ENCODE data around the gene AMN.
"Not testable (repeated sequence)": the region's sequence is repeated elsewhere in the genome, so short reads cannot be mapped to it uniquely, and the experiment has no call there.

The AMN gene

GRCh38 chr14:102922490-102923200 lies at the start of gene AMN:
TSS of gene AMN (plus strand) at chr14:102922663. CDS start at chr14:102922689, 26 bp downstream.
- no peak for FAIRE-seq
- no peak for DNase-seq (ENCODE audit: low spot score)

DNA sequence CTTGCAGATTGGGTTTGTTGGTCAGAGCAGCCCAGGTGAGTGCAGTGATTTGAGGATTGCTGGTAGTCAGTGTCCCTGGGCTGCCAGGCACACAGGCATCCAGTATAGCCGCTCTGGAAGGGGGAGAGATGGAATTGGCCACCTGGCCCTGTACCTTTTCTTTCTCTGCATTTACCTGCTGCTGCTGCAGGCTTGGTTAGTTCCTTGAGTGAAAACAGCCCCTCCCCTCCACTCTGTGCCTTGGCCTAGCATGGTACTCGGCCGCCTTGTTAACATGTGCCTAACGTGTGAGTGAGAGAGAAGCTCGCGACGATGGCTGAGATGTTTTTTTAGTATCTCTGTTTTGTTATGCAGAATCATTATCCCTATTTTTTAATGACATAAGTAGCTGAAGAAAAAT lies 49.3 kb upstream of the AMN start:
- no peak for DNase-seq (ENCODE audit: low spot score)
- FAIRE-seq: no peak

- FAIRE-seq: no peak
- DNase-seq (ENCODE audit: low spot score): no peak
These were observed 48.9 kb upstream of the AMN start for GRCh38 chr14:102873546-102874061.

DNA sequence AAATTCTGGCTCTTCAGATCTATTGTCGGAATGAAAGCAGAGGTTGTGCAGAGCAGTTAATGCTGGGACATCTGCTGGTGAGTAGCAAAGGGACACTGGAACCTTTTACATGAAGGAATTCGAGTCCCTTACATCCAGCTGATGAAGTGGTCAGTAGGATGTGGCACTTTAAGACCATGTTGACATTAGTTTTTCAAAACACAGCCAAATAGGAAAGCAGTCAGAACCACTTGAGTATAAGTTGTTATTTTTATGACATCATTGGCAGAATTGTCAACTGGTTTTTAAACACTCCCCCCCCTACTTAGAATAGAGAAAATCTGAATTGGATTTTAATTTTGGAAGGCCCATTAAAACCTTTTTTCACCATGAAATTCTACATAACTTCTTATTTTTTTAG lies 46.8 kb upstream of the AMN start:
- DNase-seq (ENCODE audit: low spot score) (no peak), FAIRE-seq (no peak)

- not testable (repeated sequence) for FAIRE-seq; DNase-seq (ENCODE audit: low spot score)
These were observed 45.0 kb upstream of the AMN start for GRCh38 chr14:102877511-102877910.

DNA sequence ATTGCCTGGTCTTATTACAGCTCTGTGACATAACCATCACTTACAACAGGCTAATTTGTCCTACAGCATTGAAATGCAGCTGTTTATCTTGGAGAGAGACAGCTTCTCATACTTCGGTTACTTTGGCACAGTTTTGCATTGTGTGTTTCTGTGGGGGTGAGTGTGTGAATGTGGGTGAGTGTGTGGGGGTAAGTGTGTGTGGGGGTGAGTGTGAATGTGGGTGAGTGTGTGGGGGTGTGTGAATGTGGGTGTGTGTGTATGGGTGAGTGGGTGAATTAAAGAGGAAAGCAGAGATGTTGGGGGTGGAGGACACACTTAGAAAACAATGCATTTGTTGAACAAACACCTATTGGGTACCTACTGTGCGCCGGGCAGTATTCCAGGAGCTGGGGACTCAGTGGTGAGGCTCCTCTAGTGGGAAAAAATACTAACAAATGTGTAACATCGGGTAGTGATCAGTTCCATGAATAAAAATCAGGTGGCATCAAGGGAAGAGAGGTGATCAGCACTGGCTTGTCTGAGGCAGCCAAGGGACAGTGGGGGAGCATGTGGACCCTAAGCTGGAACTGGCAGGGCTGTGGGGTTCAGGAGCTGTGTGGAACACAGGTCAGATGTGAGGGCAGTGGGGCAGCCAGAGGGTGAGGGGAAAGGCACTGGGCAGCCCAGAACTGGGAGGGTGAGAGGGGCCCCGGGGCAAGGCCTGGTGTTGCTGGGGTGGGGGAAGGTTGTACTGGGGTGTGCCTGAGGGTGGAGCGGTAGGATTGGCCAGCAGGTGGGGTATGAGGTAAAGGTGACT lies 44.1 kb upstream of the AMN start:
- no peak for FAIRE-seq

DNA sequence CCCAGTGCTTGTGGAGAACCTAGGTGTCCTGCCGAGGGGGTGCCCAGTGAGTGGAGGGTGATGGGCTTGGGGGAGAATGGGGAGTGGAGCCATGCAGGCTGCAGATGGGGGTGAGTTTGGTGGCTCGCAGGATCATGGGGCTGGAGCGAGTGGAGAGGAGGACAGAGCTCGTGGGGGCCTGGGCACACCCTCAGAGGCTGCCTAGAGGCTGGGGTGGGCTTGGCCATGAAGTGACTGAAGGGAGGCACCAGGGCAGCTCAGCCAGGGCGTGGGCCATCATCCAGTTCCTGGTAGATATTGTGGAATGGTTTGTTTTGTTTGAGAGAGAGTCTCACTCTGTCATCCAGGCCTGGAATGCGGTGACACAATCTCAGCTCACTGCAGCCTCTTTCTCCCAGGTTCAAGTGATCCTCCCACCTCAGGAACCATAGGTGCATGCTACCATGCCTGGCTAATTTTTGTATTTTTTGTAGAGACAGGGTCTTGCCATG lies 43.4 kb upstream of the AMN start:
- DNase-seq (ENCODE audit: low spot score) (no peak), FAIRE-seq (no peak)

More for the DNA sequence above, 44.1 kb upstream of the AMN start:
- no peak for DNase-seq (ENCODE audit: low spot score)

DNA sequence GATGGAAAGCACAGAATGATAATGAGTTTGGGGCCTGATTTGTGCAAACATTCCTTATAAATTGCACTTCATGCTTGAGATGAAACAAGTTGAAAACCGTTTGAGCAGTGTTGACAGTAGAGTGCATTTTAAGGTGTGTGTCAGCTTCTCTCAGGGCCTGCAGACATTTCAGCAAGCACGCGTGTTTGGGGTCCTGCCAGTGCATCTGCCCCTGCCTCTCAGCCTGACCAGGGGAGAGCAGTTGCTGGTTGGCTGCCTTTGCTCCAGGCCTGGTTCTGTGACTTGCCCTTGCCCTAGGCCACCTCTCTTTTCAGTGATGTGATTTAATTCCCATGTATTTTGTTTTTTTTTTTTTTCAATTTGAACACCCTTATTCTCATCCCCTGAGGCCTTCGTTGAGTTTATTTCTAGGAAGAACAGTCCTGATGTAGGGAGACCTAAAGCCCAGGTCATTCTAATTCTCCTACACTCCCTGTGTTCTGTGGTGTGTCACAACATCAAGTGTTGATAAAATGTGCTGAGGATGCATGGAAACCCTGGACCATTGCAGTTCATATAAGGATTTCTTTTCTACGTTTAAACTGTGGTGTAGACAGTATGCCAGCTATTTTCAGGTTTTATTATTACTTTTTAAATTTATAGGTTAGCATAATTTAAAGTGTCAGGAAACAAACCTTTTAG lies 40.1 kb upstream of the AMN start:
- DNase-seq (ENCODE audit: low spot score) (no peak), FAIRE-seq (no peak)

DNA sequence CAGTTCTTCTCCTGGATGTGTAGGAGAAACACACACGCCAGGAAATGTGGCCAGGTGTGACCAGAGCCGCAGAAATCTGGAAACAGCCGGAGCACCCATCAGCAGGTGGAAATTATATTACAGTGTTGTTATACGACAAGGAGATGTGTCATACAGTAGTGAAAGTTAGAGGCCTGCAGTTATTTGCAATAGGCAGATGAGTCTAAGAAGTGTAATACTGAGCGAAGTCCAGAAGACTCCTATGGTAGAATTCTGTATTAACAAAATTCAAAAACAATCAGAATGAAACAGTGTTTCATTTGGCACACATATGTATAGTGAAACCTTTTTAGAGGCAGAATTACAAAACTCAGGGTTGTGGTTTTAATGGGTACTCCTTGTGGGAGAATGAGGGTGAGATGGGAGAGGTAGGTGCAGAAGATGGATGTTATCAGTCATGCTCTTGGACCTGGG lies 39.3 kb upstream of the AMN start:
- no peak for FAIRE-seq
- DNase-seq (ENCODE audit: low spot score): no peak

DNA sequence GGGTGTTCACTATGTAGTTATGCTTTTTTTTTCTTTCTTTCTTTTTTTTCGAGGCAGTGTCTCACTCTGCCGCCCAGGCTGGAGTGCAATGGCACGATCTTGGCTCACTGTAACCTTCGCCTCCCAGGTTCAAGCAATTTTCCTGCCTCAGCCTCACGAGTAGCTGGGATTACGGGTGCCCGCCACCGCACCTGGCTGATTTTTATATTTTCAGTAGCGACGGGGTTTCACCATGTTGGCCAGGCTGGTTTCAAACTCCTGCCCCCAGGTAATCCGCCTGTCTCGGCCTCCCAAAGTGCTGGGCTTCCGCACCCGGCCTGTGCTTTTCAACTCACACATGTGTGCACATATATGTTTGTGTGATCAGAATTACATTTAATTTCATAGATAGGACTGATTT lies 38.9 kb upstream of the AMN start:
- DNase-seq (ENCODE audit: low spot score): no peak
- no peak for FAIRE-seq

DNA sequence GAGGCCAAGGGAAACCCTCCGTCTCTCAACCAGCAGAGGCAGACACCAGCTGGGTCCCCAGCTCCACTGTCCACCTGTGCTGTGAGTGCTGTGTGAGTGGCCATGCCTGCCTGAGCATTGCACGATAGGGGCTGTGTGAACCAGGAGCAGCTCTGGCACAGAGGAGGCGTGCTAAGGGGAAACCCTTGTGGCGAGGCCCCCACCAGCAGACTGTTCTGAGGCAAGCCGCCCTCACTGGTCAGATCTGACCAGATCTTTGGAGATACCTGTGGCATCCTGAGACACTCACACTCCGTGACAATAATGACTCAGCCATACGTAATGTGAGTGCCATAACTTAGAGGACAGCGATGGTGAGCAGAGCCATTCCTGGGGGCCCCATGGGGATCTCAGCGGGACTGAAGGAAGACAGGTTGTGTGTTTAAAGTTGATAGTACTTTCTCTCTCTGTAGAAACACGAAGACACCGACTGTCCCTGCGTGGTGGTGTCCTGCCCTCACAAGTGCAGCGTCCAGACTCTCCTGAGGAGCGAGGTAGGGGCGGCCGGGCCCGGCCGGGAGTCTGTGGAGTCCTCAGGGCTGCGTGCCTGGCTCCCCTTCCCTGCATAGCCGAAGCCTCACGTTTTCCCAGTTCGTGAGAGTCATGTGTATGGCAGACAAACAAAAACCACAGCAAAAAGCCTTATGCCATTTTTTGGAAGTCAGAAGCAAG lies 36.6 kb upstream of the AMN start:
- FAIRE-seq (no peak), DNase-seq (ENCODE audit: low spot score) (no peak)

- DNase-seq (ENCODE audit: low spot score): no peak
- FAIRE-seq: no peak
These were observed 33.7 kb upstream of the AMN start for GRCh38 chr14:102888748-102889147.

GRCh38 chr14:102889615-102890014 lies 32.8 kb upstream of the AMN start:
- no peak for FAIRE-seq
- no peak for DNase-seq (ENCODE audit: low spot score)

- DNase-seq (ENCODE audit: low spot score) (no peak), FAIRE-seq (no peak)
These were observed 31.4 kb upstream of the AMN start for GRCh38 chr14:102891111-102891510.

GRCh38 chr14:102891556-102891955 lies 30.9 kb upstream of the AMN start:
- FAIRE-seq (no peak), DNase-seq (ENCODE audit: low spot score) (no peak)

DNA sequence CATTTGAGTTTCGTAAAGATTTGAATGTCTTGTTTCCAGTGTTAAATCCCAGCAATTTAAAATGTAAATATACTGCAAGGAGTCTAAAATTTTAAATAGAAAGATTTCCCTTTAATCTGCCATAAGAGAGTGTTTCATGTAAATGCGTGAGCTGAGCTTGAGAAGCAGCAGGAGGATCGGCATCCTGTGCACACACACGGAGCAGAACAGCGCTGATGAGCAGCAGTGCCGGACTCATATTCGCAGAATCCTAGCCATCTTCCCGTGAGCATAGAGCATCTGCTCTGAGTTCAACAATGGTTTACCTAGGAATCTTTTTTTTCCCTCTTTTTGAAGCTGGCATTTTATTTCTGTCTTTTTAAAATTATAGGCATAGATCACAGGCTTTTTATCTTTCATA lies 29.8 kb upstream of the AMN start:
- DNase-seq (ENCODE audit: low spot score): no peak
- no peak for FAIRE-seq

GRCh38 chr14:102893452-102893851 lies 29.0 kb upstream of the AMN start:
- FAIRE-seq (no peak), DNase-seq (ENCODE audit: low spot score) (no peak)

DNA sequence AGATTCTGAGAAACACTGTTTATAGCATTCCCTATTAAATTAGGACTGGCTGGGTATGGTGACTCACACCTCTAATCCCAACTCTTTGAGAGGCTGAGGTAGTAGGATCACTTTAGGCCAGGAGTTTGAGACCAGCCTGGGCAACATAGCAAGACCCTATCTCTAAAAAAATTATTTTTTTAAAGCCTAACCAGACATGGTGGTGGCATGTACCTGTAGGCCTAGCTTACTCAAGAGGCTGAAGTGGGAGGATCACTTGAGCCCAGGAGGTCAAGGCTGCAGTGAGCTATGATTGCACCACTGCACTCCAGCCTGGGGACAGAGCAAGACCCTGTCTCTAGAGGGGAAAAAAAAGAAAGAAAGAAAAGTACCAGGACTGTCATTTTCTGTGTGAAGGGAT lies 25.7 kb upstream of the AMN start:
- DNase-seq (ENCODE audit: low spot score); FAIRE-seq: not testable (repeated sequence)

DNA sequence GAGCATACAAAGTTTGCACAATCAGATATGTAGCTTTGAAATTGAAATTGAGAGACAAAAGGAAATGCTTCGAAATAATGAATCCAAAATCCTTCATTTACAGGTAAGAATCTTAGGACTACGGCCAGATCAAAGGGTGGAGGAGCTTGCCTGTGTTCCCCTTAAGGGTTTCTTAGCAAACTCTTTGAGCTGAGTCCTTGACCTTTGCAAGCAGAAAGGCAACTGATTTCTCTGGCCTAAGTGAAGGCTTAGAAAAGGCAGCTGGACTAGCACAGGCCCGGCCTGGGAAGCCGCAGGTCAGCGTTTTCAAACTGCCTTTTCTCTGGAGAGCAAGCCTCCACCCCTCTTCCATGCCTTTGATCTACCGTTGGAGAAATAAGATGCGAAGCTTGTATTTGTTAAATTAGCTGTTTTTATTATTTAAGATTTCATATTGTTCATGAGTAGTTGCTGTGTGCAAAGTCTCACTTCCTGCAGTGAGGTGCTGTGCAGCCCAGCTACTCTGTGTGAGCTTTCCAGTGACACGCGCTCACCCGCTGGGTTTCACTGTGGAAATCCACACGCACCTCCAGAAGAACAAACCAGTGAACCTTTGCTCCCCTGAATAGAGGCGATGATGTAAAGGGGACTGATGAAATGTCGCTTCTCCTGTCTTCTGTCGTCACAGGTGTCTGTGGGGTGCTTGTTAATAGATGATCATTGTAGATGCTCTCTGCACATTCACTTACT lies 25.0 kb upstream of the AMN start:
- DNase-seq (ENCODE audit: low spot score) (no peak), FAIRE-seq (no peak)

DNA sequence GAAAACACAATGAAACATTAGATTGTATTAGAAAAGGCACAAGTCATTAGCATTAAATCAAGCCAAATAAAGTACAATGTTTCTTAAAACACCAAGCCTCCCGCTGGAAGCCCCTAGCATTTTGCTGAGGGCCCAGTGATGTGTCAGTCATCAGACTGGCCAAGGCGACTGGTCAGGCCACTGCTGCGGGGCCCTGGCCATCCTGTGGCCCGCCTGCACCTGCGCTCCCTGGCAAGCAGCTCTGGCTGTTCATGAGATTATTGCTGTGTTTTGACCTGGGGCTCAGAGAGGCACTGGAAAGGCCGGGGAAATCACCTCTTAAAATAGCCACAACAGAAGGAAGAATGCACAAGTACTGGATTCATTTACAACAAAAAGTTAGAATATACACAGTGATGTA lies 24.2 kb upstream of the AMN start:
- FAIRE-seq: no peak

More for the DNA sequence above, 24.2 kb upstream of the AMN start:
- DNase-seq (ENCODE audit: low spot score): no peak

Measured in urothelium cell line (cell line).